ENCODE measurements around the gene ROBO1. TPM values are rescaled to one million over a fixed set of nuclear protein-coding genes. Genes with fewer than 3 reads are reported as not detected.

ROBO1 gene
- polyA plus RNA-seq, 1 donor (not counting 4 experiments of a cell fraction or from before 2014, with no cell fraction given), result 27.1 TPM

DNA sequence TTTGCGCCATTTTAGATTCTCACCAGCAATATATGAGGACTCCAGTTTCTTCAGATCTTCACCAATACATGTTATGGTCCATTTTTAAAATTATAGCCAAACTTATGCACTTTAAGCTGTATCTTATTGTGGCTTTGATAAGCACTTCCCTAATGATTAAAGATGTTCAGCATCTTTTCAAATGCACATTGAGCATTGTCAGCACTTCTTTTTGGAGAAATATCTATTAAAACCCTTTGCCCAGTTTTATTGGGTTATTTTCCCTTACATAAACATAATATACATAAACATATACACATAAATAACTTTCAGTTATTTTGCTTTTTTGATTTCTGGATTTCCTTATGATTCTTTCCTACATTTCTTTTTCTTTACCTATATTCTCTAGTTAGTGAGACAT lies 83.8 kb downstream of the ROBO1 start:
- H3K4me2 ChIP-seq (ENCODE audit: control insufficient read depth, extremely low read depth, insufficient read depth, low read depth, low read length), result no peak overlapping the region
- no peaks in the 10 kb centered on the region for H3K27me3 ChIP-seq (ENCODE audit: control insufficient read depth, extremely low read depth, insufficient read depth, low read length)
- H3K9ac ChIP-seq (ENCODE audit: control insufficient read depth, extremely low read depth, insufficient read depth, low read length), result no peak overlapping the region
- no peaks in the 10 kb centered on the region for H3K36me3 ChIP-seq (ENCODE audit: control insufficient read depth in 2 of 2, extremely low read depth in 1 of 2, insufficient read depth in 2 of 2, low read length in 2 of 2)
- no peaks in the 10 kb centered on the region for H3K4me1 ChIP-seq (ENCODE audit: control insufficient read depth, extremely low read depth, insufficient read depth, low read length)
- no peaks in the 10 kb centered on the region for H3K9me1 ChIP-seq (ENCODE audit: control insufficient read depth, extremely low read depth, insufficient read depth, low read length)
- no peaks in the 10 kb centered on the region for H3K79me2 ChIP-seq (ENCODE audit: control insufficient read depth, insufficient read depth, low read length)
- dilution Hi-C loops (cut with MboI; ENCODE audit: extremely low pct_ligation_motif_present, low sequenced_read_pairs), result no loop called here
- no peak overlapping the region for H3K4me3 ChIP-seq (ENCODE audit: control insufficient read depth in 2 of 3, extremely low read depth in 1 of 3, insufficient read depth in 2 of 3, low read depth in 1 of 3, low read length in 3 of 3)
- H3K27ac ChIP-seq (ENCODE audit: control insufficient read depth, insufficient read depth, low read length), result no peak overlapping the region
- H3K9me3 ChIP-seq (ENCODE audit: control insufficient read depth, low read depth, low read length), result no peaks in the 10 kb centered on the region
- H4K20me1 ChIP-seq (ENCODE audit: control insufficient read depth, extremely low read depth, insufficient read depth, low read length), result no peaks in the 10 kb centered on the region
- TF ChIP-seq CTCF (optimal IDR thresholded peaks at IDR 0.05 in 1 of 3, IDR thresholded peaks at IDR 0.05 in 1 of 3, conservative IDR thresholded peaks at IDR 0.05 in 1 of 3; ENCODE audit: extremely low read depth in 1 of 3, insufficient read depth in 2 of 3, low read length in 3 of 3) (no peak), EZH2 (IDR thresholded peaks at IDR 0.05; ENCODE audit: low read length) (no peak)
- no peak for DNase-seq (ENCODE audit: low read depth, low spot score)
- no peak for FAIRE-seq
- H2AFZ ChIP-seq (ENCODE audit: control insufficient read depth, low read length), result no peak overlapping the region

DNA sequence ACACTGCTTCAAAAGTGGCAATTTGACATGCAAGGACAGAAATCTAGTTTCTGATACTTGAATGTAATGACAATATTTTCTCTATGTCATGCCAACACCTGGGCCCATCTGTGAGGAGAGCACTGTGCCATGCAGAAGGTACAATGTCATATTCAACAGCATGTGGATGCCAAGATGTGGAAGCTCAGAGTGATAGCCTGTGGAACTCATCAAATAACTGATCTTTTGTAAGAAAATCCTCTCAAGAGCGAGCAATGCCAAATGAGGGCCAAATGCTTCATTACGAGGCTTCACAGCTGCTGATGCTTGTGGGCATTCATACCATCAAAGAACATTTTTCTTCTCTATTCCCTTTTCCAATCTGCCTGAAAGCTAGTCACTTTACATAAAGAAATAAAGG lies 95.1 kb downstream of the ROBO1 start:
- no peaks in the 10 kb centered on the region for H4K20me1 ChIP-seq (ENCODE audit: control insufficient read depth, extremely low read depth, insufficient read depth, low read length)
- H3K9me3 ChIP-seq (ENCODE audit: control insufficient read depth, low read depth, low read length), result no peaks in the 10 kb centered on the region
- no peaks in the 10 kb centered on the region for H3K36me3 ChIP-seq (ENCODE audit: control insufficient read depth in 2 of 2, extremely low read depth in 1 of 2, insufficient read depth in 2 of 2, low read length in 2 of 2)
- no peak overlapping the region for H3K4me3 ChIP-seq (ENCODE audit: control insufficient read depth in 2 of 3, extremely low read depth in 1 of 3, insufficient read depth in 2 of 3, low read depth in 1 of 3, low read length in 3 of 3)
- TF ChIP-seq EZH2 (IDR thresholded peaks at IDR 0.05; ENCODE audit: low read length) (no peak), CTCF (optimal IDR thresholded peaks at IDR 0.05 in 1 of 3, IDR thresholded peaks at IDR 0.05 in 1 of 3, conservative IDR thresholded peaks at IDR 0.05 in 1 of 3; ENCODE audit: extremely low read depth in 1 of 3, insufficient read depth in 2 of 3, low read length in 3 of 3) (no peak)
- no peaks in the 10 kb centered on the region for H3K27me3 ChIP-seq (ENCODE audit: control insufficient read depth, extremely low read depth, insufficient read depth, low read length)
- DNase-seq (ENCODE audit: low read depth, low spot score) (no peak), FAIRE-seq (no peak)
- H3K4me1 ChIP-seq (ENCODE audit: control insufficient read depth, extremely low read depth, insufficient read depth, low read length), result no peaks in the 10 kb centered on the region
- H3K79me2 ChIP-seq (ENCODE audit: control insufficient read depth, insufficient read depth, low read length), result no peaks in the 10 kb centered on the region
- no peak overlapping the region for H3K27ac ChIP-seq (ENCODE audit: control insufficient read depth, insufficient read depth, low read length)
- H3K9me1 ChIP-seq (ENCODE audit: control insufficient read depth, extremely low read depth, insufficient read depth, low read length), result no peaks in the 10 kb centered on the region
- H3K4me2 ChIP-seq (ENCODE audit: control insufficient read depth, extremely low read depth, insufficient read depth, low read depth, low read length), result no peak overlapping the region
- no peak overlapping the region for H3K9ac ChIP-seq (ENCODE audit: control insufficient read depth, extremely low read depth, insufficient read depth, low read length)
- dilution Hi-C loops (cut with MboI; ENCODE audit: extremely low pct_ligation_motif_present, low sequenced_read_pairs), result no loop called here
- no peak overlapping the region for H2AFZ ChIP-seq (ENCODE audit: control insufficient read depth, low read length)
